HepG2 (cell line): ENCODE results near the gene VPS18. TPM values are rescaled to one million over a fixed set of nuclear protein-coding genes. Genes with fewer than 3 reads are reported as not detected.
A peak's percentile ranks its signal among the peaks of the same experiment; 100 is the strongest.

Experiments used
- ATAC-seq: fragments of 200-7000 bp; cut with Tn5 transposase; 3 replicates; pipeline ENCODE4 v1.9.1; 2020; ENCODE audit warnings: mild to moderate bottlenecking, moderate library complexity
- BruUV-seq: library from RNA; stranded (reverse); fragments of 400-500 nt; replicated peaks from 2 replicates; lab custom pipeline; 2021; lab: Mats Ljungman, UMichigan
- CTCF ChIA-PET: fragments of 300-600 bp; formaldehyde crosslinking; extraction: SDS; loops from one replicate; lab custom pipeline; 2021; ENCODE audit warnings: low total read pairs, inconsistent platforms, low intra/inter-chr PET ratio; lab: Yijun Ruan, JAX
- POLR2A ChIA-PET: fragments of 350-600 bp; sonication (Branson Sonifier 250); formaldehyde crosslinking; loops from one replicate; lab custom pipeline; 2020; ENCODE audit warnings: antibody characterized with exemption, inconsistent platforms; lab: Yijun Ruan, JAX
- DNase-seq: peaks from one replicate; pipeline ENCODE4 v3.0.0-alpha.2; 2015; ENCODE audit warnings: low spot score
- FAIRE-seq: peaks from 3 replicates; lab custom pipeline; 2011; peaks lifted over from hg19 to GRCh38; lab: Jason Lieb, UNC
- H2AFZ ChIP-seq: one replicate; pipeline ENCODE4 v1.6.1; 2011; ENCODE audit warnings: low read length, inconsistent platforms
- H3K27ac ChIP-seq: fragments of 300-600 bp; 3 replicates; pipeline ENCODE4 v1.8.0; 2011; ENCODE audit warnings: mixed run types, mild to moderate bottlenecking, mixed read lengths, low read length, inconsistent platforms; ENCODE audit not compliant: insufficient read depth; ENCODE audit errors: extremely low read length
- H3K27me3 ChIP-seq, 2 experiments: fragments of 200-600 bp in 1 of 2; 2 replicates in 1 of 2; 3 replicates in 1 of 2; pipeline versions ENCODE4 v1.6.0 to v1.8.0; 2011; ENCODE audit warnings: low read length in 2 of 2, mild to moderate bottlenecking in 2 of 2, moderate library complexity in 2 of 2, inconsistent platforms in 1 of 2; ENCODE audit not compliant: insufficient read depth in 2 of 2, control insufficient read depth in 1 of 2
- H3K36me3 ChIP-seq, 2 experiments: fragments of 200-600 bp in 1 of 2; replicated peaks in 1 of 2; 2 replicates in 1 of 2; 3 replicates in 1 of 2; pipeline versions ENCODE4 v1.5.1 to v1.8.0; 2011; ENCODE audit warnings: low read length in 2 of 2, inconsistent platforms in 1 of 2; ENCODE audit not compliant: insufficient read depth in 2 of 2, control insufficient read depth in 1 of 2
- H3K4me1 ChIP-seq: 2 replicates; pipeline ENCODE4 v1.5.1; 2012; ENCODE audit warnings: low read length, inconsistent platforms; ENCODE audit not compliant: insufficient read depth
- H3K4me2 ChIP-seq: 2 replicates; pipeline ENCODE4 v1.6.0; 2011; ENCODE audit warnings: low read depth, low read length, inconsistent platforms
- H3K4me3 ChIP-seq, 3 experiments: fragments of 200-600 bp in 1 of 3; sonication (generic), shearing (Covaris generic) in 1 of 3; replicated peaks in 1 of 3; 2 replicates each; pipeline ENCODE4 v1.5.1; 2011 to 2016; ENCODE audit warnings: low read length in 3 of 3, inconsistent platforms in 2 of 3, low read depth in 2 of 3, mild to moderate bottlenecking in 2 of 3, control low read depth in 1 of 3, mixed read lengths in 1 of 3; ENCODE audit not compliant: insufficient read depth in 1 of 3
- H3K79me2 ChIP-seq: one replicate; pipeline ENCODE4 v1.6.1; 2011; ENCODE audit warnings: low read length, inconsistent platforms; ENCODE audit not compliant: insufficient read depth
- H3K9ac ChIP-seq: 2 replicates; pipeline ENCODE4 v1.6.0; 2011; ENCODE audit warnings: mild to moderate bottlenecking, low read depth, low read length, inconsistent platforms; ENCODE audit not compliant: insufficient read depth
- H3K9me3 ChIP-seq: 2 replicates; pipeline ENCODE4 v1.5.1; 2012; ENCODE audit warnings: mild to moderate bottlenecking, low read length
- H4K20me1 ChIP-seq: 2 replicates; pipeline ENCODE4 v1.6.0; 2011; ENCODE audit warnings: inconsistent platforms, mild to moderate bottlenecking, low read length, moderate library complexity; ENCODE audit not compliant: insufficient read depth
- HOXD1 ChIP-seq: sonication (generic); formaldehyde crosslinking; IDR thresholded peaks from 2 replicates; pipeline ENCODE4 v1.5.0; 2020; ENCODE audit warnings: missing genetic modification reagents
- JDP2 ChIP-seq: sonication (generic); formaldehyde crosslinking; IDR thresholded peaks from 2 replicates; pipeline ENCODE4 v1.8.1; 2022; ENCODE audit warnings: missing genetic modification reagents, borderline replicate concordance
- NFAT5 ChIP-seq: sonication (generic); formaldehyde crosslinking; IDR thresholded peaks from 2 replicates; pipeline ENCODE4 v1.4.0; 2020; ENCODE audit warnings: missing genetic modification reagents
- RXRB ChIP-seq: IDR thresholded peaks from 2 replicates; pipeline ENCODE4 v1.6.1; 2016; ENCODE audit warnings: borderline replicate concordance, missing genetic modification reagents, missing compliant biosample characterization
- SMARCC2 ChIP-seq: fragments of 450-650 bp; IDR thresholded peaks from 2 replicates; pipeline ENCODE4 v1.6.1; 2017; ENCODE audit warnings: antibody characterized with exemption, mild to moderate bottlenecking
- ZNF367 ChIP-seq: sonication (generic); formaldehyde crosslinking; IDR thresholded peaks from 2 replicates; pipeline ENCODE4 v1.4.0; 2020; ENCODE audit warnings: missing genetic modification reagents, borderline replicate concordance
- ZNF431 ChIP-seq: sonication (generic); formaldehyde crosslinking; IDR thresholded peaks from 2 replicates; pipeline ENCODE4 v1.9.0; 2022; ENCODE audit warnings: missing genetic modification reagents, low read depth, mild to moderate bottlenecking, borderline replicate concordance
- ZNF441 ChIP-seq: sonication (generic); formaldehyde crosslinking; IDR thresholded peaks from 2 replicates; pipeline ENCODE4 v1.7.0; 2021; ENCODE audit warnings: missing genetic modification reagents, borderline replicate concordance
- ZNF605 ChIP-seq: sonication (generic); formaldehyde crosslinking; IDR thresholded peaks from 2 replicates; pipeline ENCODE4 v1.8.0; 2022; ENCODE audit warnings: mild to moderate bottlenecking, missing genetic modification reagents
- ZNF691 ChIP-seq: sonication (generic); formaldehyde crosslinking; IDR thresholded peaks from 2 replicates; pipeline ENCODE4 v1.4.0; 2020; ENCODE audit warnings: missing genetic modification reagents, low read depth, mild to moderate bottlenecking, borderline replicate concordance
- WGBS: methylation state at CpG from one replicate; pipeline ENCODE4 v1.1.6; 2017; ENCODE audit warnings: low lambda C conversion rate; 5-methylcytosine and 5-hydroxymethylcytosine counted together
- in situ Hi-C: cut with HindIII; loops from 2 replicates; pipeline ENCODE4 v1.10.0; 2017; ENCODE audit warnings: low pct_unique_long_range_greater_than_20kb; ENCODE audit not compliant: extremely low pct_ligation_motif_present
- intact Hi-C: fragments of 100-400 bp; cut with micrococcal nuclease; formaldehyde crosslinking; loops from one replicate; pipeline ENCODE4 v1.10.0; 2022; ENCODE audit not compliant: unreplicated experiment
- polyA plus RNA-seq, 8 experiments: library from polyadenylated mRNA; depleted of rRNA in 3 of 8; stranded (reverse) in 7 of 8; unstranded in 1 of 8; fragments of >200 nt; fragmentation: Illumina TruSeq in 4 of 8; extraction: Trizol in 4 of 8; gene quantifications; 2 replicates each; pipeline versions ENCODE4 v1.2.1 to v1.2.3, GENCODE V29; 2011 to 2016; ENCODE audit warnings: low read depth in 4 of 8, missing spikeins in 1 of 8, mixed read lengths in 1 of 8; ENCODE audit not compliant: insufficient read depth in 1 of 8
- total RNA-seq, 5 experiments: library from RNA; depleted of rRNA; stranded (reverse); fragments of >200 nt; fragmentation: Illumina TruSeq; extraction: Trizol; gene quantifications; 2 replicates each; pipeline ENCODE4 v1.2.3, GENCODE V29; 2016; ENCODE audit warnings: low read depth in 1 of 5

VPS18 gene
- total and polyA plus RNA-seq, 2 of the 13 experiments (the other 11 are each of a cell fraction or from before 2014, with no cell fraction given) = 5.8 to 17.0 TPM

GRCh38 chr15:40877694-40878093 is 16.6 kb upstream of the VPS18 start:
- no peak overlapping the region for H3K27ac ChIP-seq
- H3K27me3 ChIP-seq = peaks cover 0 to 10% of the 10 kb centered on the region in 2 experiments; a peak in 2 of 5 replicates
- WGBS = 0% methylated on average over 2 of the region's 2 CpGs
- no peaks in the 10 kb centered on the region for H4K20me1 ChIP-seq
- H3K79me2 ChIP-seq = no peaks in the 10 kb centered on the region
- ATAC-seq = no peak
- H3K4me2 ChIP-seq = no peak overlapping the region
- POLR2A ChIA-PET = interaction anchor here (0.8 kb wide), 1 partner anchor 13 kb away, joined by 3 read pairs; no protein-coding TSS in a partner anchor
- H3K4me3 ChIP-seq = no peak overlapping the region
- TF ChIP-seq ZNF367 (CRISPR knock-in tag) = no peak
- 0 out of 2 replicates have a peak, but pooled peaks have one; percentile 29 for TF ChIP-seq ZNF441 (CRISPR knock-in tag)
- TF ChIP-seq, all 625 proteins: peak for 1
- H3K36me3 ChIP-seq = no peaks in the 10 kb centered on the region
- FAIRE-seq = no peak
- intact Hi-C loops = no loop called here
- CTCF ChIA-PET = no interaction called here
- BruUV-seq = no TSS peak
- H3K9me3 ChIP-seq = no peaks in the 10 kb centered on the region
- in situ Hi-C loops = no loop called here
- H3K9ac ChIP-seq = no peak overlapping the region
- peaks cover 14% of the 10 kb centered on the region for H3K4me1 ChIP-seq
- H2AFZ ChIP-seq = no peak overlapping the region
- DNase-seq = no peak

GRCh38 chr15:40878785-40879184 is 15.5 kb upstream of the VPS18 start:
- DNase-seq = no peak

More at GRCh38 chr15:40878785-40879184, 15.5 kb upstream of the VPS18 start:
- no peak for TF ChIP-seq ZNF605 (CRISPR knock-in tag)
- TF ChIP-seq ZNF431 (CRISPR knock-in tag) = no peak
- no peak for TF ChIP-seq HOXD1
- no peak for TF ChIP-seq JDP2 (CRISPR knock-in tag)
- no peak for TF ChIP-seq SMARCC2
- TF ChIP-seq ZNF691 = no peak
- no peak for TF ChIP-seq NFAT5 (CRISPR knock-in tag)
- TF ChIP-seq RXRB (CRISPR knock-in tag) = no peak
- Histone ChIP-seq H2AFZ (no peak overlapping the region), H3K4me3 (no peak overlapping the region), H4K20me1 (no peaks in the 10 kb centered on the region), H3K9me3 (no peaks in the 10 kb centered on the region), H3K79me2 (no peaks in the 10 kb centered on the region), H3K4me2 (no peak overlapping the region), H3K36me3 (no peaks in the 10 kb centered on the region), H3K27me3 (peaks cover 0 to 3% of the 10 kb centered on the region in 2 experiments; a peak in 1 of 5 replicates), H3K4me1 (peaks cover 9% of the 10 kb centered on the region), H3K27ac (no peak overlapping the region), H3K9ac (no peak overlapping the region)
- FAIRE-seq (no peak), ATAC-seq (no peak)
- 100% methylated on average over 1 of the region's 1 CpG for WGBS
- ChIA-PET POLR2A (no interaction called here), CTCF (no interaction called here)
- no TSS peak for BruUV-seq
- in situ Hi-C loops = no loop called here
- intact Hi-C loops = no loop called here
